H1 (cell line): ENCODE results near the gene ASIC5.

Experiments
- CTCF ChIP-seq, 3 experiments: IDR thresholded peaks; 1 replicate in 2 of 3; 2 replicates in 1 of 3; pipeline versions ENCODE4 v1.5.1 to v1.6.1; 2011; ENCODE audit warnings: low read length in 3 of 3, mild to moderate bottlenecking in 3 of 3, inconsistent platforms in 2 of 3, low read depth in 1 of 3, moderate library complexity in 1 of 3; ENCODE audit not compliant: insufficient read depth in 1 of 3; ENCODE audit errors: control extremely low read depth in 1 of 3
- E2F6 ChIP-seq: IDR thresholded peaks from 2 replicates; pipeline ENCODE4 v1.6.1; 2012; ENCODE audit warnings: inconsistent platforms
- JUN ChIP-seq: IDR thresholded peaks from 2 replicates; pipeline ENCODE4 v1.6.1; 2011; ENCODE audit warnings: low read depth, mild to moderate bottlenecking, improper control_type of control experiment, low read length
- KDM1A ChIP-seq: fragments of 200-600, 300-600 bp; sonication (generic); IDR thresholded peaks from 2 replicates; pipeline ENCODE4 v1.7.1; 2016; ENCODE audit warnings: mild to moderate bottlenecking, low read length, borderline replicate concordance
- PHF8 ChIP-seq: fragments of 200-600 bp; sonication (generic); conservative IDR thresholded peaks from 2 replicates; pipeline ENCODE4 v1.7.1; 2012; ENCODE audit warnings: low read depth, mild to moderate bottlenecking, inconsistent platforms, low read length, moderate library complexity
- POLR2A ChIP-seq, 2 experiments: IDR thresholded peaks; 1 replicate in 1 of 2; 2 replicates in 1 of 2; pipeline ENCODE4 v1.6.1; 2011; ENCODE audit warnings: low read depth in 2 of 2, low read length in 2 of 2, mild to moderate bottlenecking in 2 of 2; ENCODE audit errors: control extremely low read depth in 1 of 2
- POLR2AphosphoS5 ChIP-seq: IDR thresholded peaks from 2 replicates; pipeline ENCODE4 v1.6.1; 2011; ENCODE audit warnings: low read depth, low read length
- RNF2 ChIP-seq: fragments of 200-900, 300-1000 bp; sonication (generic); IDR thresholded peaks from 2 replicates; pipeline ENCODE4 v1.7.1; 2016; ENCODE audit warnings: borderline replicate concordance, low read depth, mild to moderate bottlenecking, antibody characterized with exemption, low read length; ENCODE audit not compliant: poor library complexity, severe bottlenecking; ENCODE audit errors: missing control alignments
- SIN3A ChIP-seq, 2 experiments: IDR thresholded peaks in 1 of 2; conservative IDR thresholded peaks in 1 of 2; 2 replicates each; pipeline ENCODE4 v1.6.1; 2011 to 2012; ENCODE audit warnings: low read length in 2 of 2, improper control_type of control experiment in 1 of 2, low read depth in 1 of 2, mild to moderate bottlenecking in 1 of 2
- SUZ12 ChIP-seq: fragments of 200-600 bp; sonication (generic); IDR thresholded peaks from 2 replicates; pipeline ENCODE4 v1.6.1; 2012; ENCODE audit warnings: mild to moderate bottlenecking, inconsistent platforms, low read length, moderate library complexity, mixed read lengths
- TAF1 ChIP-seq: IDR thresholded peaks from 2 replicates; pipeline ENCODE4 v1.6.1; 2011; ENCODE audit warnings: mild to moderate bottlenecking, low read depth, low read length
- YY1 ChIP-seq: IDR thresholded peaks from 2 replicates; pipeline ENCODE4 v1.6.1; 2011; ENCODE audit warnings: low read depth, mild to moderate bottlenecking, low read length

GRCh38 chr4:155799116-155799793 lies 66.8 kb downstream of the ASIC5 start:
- TF ChIP-seq POLR2A (IDR thresholded peaks at IDR 0.05; ENCODE audit: control extremely low read depth in 1 of 2, low read depth in 2 of 2, low read length in 2 of 2) (no peak), CTCF (IDR thresholded peaks at IDR 0.05; ENCODE audit: control extremely low read depth in 1 of 3, insufficient read depth in 1 of 3, low read depth in 1 of 3, low read length in 3 of 3) (no peak), POLR2AphosphoS5 (no peak), RNF2 (no peak), E2F6 (no peak), SUZ12 (no peak), PHF8 (no peak), JUN (no peak), YY1 (no peak), TAF1 (no peak), SIN3A (conservative IDR thresholded peaks at IDR 0.05 in 1 of 2, IDR thresholded peaks at IDR 0.05 in 1 of 2; ENCODE audit: low read depth in 1 of 2, low read length in 2 of 2) (no peak), KDM1A (no peak)
